ENCODE measurements around the gene CCDC85A.

GRCh38 chr2:56288838-56289580, 105.2 kb downstream of the CCDC85A start:
- peak; percentile 41 for TF ChIP-seq CTCF (IDR thresholded peaks at IDR 0.05; ENCODE audit: poor library complexity, severe bottlenecking)
- TF ChIP-seq RAD21 (conservative IDR thresholded peaks at IDR 0.05): peak; percentile 45
- TF ChIP-seq REST (IDR thresholded peaks at IDR 0.05; ENCODE audit: borderline replicate concordance): no peak
- TF ChIP-seq TAF1 (IDR thresholded peaks at IDR 0.05; ENCODE audit: low read depth): no peak
- TF ChIP-seq MXI1 (conservative IDR thresholded peaks at IDR 0.05; ENCODE audit: poor library complexity, severe bottlenecking): no peak
